GM18517 (cell line): ENCODE data around the gene TFCP2.

Experiments used
- ATAC-seq: cut with Tn5 transposase; IDR thresholded peaks from one replicate; pipeline ENCODE4 v1.9.1; 2021; ENCODE audit warnings: mild to moderate bottlenecking, moderate library complexity; ENCODE audit not compliant: unreplicated experiment

TFCP2 gene

DNA sequence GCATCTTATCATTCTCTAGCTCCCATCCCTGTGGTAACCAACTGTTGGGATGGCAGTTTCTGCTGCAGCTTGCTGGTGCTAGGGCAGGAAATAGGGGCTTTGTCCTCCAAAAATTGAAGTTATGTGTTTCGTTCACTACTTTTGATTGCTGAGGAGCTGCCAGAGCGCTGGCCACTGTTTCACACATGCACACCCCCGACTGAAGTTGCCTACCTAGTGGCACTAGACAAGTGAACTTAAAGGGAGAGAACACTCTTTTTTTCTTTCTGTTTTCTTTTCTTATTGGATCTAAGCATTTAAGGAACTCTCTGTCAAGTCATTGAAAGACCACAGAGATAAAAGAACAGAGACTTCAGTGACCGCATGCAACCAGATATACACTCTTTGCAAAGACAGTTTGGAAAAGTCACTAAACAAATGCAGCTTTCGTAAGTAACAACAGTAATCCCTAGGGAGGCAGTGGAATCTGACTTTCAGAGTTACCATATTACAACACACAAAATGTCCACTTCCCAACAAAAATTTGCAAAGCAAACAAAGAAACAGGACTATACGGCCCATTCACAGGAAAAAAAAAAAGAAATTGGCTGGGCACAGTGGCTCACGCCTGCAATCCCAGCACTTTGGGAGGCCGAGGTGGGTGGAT lies 12.0 kb downstream of the TFCP2 start:
- no peak for ATAC-seq

DNA sequence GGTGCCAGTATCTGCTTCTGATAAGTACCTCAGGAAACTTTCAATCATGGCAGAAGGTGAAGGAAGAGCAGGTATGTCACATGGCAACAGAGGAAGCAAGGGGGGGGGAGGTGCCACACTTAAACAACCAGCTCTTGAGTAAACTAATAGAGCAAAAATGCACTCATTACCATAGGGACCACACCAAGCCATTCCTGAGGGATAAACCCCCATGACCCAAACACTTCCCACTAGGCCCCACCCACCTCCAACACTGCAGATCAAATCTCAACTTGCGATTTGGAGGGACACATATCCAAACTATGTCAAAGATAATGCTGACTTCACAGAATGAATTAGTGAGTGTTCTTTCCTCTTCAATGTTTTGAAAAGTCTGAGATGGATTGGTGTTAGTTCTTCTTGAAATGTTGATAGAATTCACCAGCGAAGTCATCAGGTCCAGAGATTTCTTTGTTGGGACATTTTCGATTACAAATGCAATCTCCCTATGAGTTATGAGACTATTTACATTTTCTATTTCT lies 16.6 kb downstream of the TFCP2 start:
- ATAC-seq: no peak

DNA sequence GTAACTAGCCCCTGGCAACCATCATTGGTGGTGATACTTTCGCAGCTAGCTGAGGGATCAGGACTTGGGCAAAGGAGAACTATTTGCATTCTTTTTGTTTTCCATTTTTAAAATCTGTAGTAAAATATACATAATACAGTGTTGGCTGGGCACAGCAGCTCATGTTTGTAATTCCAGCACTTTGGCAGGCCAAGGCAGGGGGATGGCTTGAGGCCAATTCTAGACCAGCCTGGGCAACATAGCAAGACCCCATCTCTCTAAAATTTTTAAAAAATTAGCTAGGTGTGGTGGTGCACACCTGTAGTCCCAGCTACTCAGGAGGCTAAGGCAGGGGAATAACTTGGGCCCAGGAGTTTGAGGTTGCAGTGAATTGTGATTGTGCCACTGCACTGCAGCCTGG lies 20.0 kb downstream of the TFCP2 start:
- ATAC-seq: no peak

DNA sequence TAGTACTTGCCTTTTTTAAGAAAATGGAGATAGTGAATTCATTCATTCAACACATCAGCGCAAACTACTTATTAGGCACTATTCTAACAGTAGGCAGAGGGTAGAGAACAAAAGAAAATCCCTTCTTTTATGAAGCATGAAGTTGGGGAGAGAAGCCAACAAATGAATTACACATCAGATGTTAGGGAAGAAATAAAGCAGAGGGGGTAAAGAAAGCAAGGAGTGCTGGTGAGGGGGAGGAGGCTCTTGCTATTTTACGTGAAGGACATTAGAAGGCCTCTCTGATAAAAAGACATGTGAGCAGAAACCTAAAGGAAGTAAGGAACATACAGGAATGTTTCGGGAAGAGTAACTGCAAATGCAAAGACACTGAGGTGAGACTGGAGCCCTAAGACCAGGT lies 22.2 kb downstream of the TFCP2 start:
- no peak for ATAC-seq

DNA sequence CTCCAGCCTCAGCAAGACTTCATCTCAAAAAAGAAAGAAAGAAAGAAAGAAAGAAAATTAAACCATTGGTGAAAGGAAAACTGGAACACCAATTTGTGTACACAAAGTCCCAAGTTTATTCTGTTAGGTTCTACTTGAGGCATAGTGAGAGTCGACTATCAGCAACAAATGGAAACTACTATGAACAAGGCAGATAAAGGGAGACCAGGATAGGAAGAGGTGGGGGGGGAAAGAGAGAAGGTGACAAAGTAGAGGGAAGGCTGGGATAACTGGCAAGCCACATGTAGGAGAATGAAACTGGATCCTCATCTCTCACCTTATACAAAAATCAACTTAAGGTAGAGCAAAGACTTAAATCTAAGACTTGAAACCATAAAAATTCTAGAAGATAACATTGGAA lies 25.6 kb downstream of the TFCP2 start:
- no peak for ATAC-seq

DNA sequence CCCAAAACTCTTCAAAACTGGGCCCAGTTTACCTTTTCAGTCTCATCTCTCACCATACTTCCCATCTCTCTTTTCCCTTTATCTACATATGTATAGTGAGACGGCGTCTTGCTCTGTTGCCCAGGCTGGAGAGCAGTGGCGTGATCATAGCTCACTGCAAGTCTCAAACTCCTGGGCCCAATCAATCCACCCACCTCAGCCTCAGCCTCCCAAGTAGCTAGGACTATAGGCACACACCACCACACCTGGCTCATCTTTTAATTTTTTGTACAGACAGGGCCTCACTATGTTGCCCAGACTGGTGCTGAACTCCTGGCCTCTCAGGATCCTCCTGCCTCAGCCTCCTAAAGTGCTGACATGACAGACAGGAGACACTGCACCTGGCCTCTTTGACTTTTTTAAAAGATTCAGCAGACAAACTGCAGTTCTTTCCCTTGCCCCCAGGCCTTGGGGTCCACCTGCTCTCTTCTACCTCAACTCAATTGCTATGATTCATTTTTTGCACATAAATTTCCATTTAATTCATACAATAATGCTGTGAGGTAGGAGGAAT lies 33.6 kb downstream of the TFCP2 start:
- ATAC-seq: no peak

DNA sequence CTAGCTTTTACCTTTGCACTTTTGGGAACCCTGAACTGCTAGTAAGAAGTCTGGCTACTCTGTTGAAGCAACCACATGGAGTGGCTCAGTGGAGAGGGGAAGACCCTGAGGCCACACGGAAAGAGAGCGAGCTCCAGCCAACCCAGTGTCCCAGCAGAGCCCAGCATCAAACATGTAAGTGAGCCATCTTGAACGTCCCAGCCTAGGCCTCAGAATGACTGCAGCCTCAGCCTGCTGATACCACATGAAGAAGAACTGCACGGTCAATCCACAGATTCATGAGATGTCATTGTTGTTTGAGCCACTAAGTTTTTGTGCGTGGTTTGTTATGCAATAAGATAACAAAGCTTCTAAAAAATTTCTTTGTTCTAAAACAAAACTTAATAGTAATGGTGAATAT lies 40.2 kb downstream of the TFCP2 start:
- no peak for ATAC-seq

DNA sequence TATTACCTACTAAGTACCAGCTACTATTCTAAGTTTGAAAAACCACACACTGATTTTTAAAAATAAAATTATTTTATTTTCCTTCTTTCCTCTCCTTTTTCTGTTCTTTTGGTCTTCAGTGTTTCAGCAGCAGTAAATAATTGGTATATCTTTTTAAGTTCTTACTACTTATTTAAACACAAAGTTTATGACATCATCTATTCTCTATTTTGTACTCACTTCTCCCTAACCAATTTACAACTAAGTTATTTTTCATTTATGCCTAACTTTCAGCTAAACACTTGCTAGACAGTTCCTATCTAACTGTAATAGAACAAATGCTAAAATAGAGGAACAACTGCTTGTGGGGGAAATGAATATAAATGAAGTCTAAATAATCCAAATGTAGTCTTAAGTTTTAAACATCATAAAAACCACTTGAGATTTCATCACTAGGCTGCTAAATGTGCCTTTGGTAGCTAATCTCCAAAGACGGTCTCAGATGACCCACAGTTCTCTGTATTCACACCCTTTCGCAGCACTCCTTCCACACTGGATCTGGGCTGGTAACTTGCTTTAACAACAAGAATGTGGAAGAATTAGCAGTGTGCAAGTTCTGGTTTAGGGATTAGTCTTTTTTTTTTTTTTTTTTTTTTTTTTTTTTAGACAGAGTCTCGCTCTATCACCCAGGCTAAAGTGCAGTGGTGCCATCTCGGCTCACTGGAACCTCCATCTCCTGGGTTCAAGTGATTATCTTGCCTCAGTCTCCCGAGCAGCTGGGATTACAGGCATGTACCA lies 41.0 kb downstream of the TFCP2 start:
- ATAC-seq: no peak

DNA sequence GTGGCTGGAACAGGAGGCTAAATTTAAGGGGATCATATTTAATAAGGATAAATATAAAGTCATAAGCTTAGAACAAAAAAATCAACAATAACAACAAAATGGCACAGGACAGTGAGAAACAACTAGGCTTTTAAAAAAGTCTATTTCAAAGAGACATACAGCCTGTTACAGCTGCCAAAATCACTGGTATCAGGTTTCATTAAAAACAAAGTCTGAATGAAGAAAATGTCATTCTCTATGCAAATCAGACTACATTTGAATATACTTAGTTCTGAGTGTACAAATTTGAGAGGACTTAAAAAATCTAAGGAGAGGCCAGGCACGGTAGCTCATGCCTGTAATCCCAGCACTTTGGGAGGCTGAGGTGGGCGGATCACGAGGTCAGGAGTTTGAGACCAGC lies 44.0 kb downstream of the TFCP2 start:
- no peak for ATAC-seq

DNA sequence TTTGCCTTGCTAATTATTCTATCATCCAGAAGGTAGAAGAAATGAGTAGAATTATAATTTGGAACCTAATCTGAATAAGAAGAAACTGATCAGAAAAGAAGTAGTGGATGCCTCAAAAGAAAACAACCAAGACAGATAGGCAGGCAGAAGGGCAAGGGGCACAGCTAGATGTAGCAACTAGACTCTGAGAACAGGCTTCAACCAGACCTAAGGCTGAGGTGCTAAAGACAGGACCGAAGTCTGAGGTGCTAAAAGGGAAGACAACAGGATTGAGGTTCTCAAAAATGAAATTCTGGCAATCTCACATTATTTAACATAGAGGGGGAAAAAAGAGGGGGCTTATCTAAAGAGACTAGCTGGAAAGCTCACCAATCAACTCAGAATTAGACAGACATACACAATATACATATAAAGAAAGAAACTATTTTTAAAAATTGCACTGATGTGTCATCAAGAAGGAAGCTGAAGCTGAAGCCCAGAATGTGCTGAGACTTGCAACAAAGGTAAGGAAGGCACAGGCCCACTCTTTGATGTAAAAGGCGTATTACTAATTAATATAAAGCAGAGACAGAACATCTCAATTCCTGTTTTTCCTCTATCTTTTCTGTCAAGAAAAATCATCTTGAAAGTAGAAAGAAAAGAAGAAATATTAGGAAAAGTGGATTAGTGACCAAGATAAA lies 45.7 kb downstream of the TFCP2 start:
- ATAC-seq: no peak

DNA sequence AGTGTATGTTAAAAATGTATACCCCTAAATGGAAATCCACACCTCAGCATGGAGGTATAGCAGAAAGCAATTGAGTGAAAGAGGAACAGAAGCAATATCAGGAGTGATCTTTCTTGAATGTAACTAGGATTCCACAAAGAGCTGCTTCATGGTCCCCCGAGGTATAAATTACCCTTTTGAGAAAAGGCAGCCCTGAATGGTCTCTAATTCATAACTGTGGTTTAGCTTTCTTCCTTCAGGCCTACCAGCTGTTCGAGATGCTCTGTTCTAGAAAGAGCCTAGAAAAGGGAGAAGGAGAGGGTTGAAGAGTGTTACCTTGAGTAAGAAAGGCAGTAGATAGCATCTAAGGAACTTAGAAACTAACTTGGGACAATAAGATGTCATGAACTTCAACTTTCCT lies 46.6 kb downstream of the TFCP2 start:
- no peak for ATAC-seq

DNA sequence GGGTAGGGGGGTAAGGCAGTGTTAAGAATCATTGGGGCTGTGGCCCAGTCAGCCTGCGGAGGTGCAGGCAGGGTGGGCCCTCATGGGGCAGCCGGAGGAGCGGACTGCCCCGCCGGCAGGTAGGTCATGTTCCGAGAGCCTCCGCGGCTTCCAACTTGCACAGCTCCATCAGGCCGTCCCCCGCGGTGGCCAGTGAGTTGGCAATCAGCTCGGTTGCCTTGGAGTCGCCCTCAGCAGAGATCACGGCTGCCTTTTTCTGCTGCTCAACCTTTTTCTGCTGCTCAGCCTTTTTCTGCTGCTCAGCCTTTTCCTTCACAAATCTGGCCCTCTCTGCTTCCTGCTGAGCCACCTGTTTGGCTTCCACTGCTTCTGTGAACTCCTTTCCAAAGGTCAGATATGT lies 48.4 kb downstream of the TFCP2 start:
- no peak for ATAC-seq

DNA sequence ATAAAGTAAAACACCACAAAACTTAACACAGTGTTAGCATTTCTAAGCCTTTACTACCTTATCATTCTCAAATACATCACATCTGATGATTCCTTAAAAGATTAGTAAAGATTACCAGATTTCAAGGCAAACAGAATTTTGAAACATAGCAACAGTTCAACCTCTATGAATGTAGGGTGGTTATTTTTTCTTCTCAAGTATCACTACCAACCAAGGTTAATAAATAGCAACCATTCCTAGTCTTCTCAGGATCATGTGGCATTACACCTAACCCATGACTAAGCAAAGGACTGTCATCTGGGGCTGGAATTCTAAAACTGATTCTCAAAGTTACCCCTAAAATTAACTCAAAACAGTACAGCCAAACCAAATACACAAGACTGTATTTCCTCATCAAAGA lies 50.1 kb downstream of the TFCP2 start:
- no peak for ATAC-seq

DNA sequence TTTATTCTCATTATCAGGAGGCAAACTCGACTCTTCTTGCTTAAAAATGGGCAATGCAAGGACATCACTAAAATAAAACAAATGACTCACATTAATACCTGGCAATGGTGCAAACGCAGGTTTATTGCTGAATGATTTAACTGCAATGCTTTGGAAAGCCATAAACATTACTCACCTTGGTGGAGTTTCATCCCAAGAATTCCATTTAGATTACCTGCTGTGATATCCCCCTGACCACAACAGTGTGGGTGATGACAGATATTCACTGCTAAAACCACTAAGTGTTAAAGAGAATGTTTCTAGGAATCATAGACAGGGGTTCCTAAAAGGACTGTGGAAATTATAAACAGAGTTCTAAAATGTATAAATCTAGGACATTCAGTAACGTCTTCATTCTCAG lies 54.2 kb downstream of the TFCP2 start:
- ATAC-seq: no peak

DNA sequence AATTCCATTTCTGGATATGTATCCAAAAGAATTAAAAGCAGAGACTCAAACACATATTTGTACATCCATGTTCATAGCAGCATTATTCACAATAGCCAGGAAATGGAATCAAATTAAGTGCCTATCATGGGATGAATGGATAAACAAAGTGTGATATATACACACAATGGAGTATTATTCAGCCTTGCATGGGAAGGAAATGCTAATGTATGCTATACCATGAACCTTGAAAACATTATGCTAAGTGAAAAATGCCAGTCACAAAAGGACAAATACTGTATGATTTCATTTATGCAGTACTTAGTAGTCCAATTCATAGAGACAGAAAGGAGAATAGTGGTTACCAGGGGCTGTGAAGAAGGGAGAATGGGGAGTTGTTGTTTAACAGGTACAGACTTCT lies 57.4 kb downstream of the TFCP2 start:
- ATAC-seq: no peak

DNA sequence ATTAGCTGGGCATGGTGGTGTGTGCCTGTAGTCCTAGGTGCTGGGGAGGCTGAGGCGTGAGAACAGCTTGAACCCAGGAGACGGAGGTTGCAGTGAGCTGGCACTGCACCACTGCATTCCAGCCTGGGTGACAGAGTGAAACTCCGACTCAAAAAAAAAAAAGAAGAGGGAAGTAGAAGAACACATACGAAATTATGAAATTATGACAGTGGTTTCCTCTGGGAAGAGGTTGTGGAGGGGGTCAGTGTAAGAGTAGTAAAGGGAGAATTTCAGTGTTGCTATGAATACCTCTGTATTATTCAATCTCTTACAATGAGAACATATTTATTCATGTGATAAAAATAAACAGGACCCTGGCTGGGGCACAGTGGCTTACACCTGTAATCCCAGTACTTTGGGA lies 64.8 kb downstream of the TFCP2 start:
- no peak for ATAC-seq

DNA sequence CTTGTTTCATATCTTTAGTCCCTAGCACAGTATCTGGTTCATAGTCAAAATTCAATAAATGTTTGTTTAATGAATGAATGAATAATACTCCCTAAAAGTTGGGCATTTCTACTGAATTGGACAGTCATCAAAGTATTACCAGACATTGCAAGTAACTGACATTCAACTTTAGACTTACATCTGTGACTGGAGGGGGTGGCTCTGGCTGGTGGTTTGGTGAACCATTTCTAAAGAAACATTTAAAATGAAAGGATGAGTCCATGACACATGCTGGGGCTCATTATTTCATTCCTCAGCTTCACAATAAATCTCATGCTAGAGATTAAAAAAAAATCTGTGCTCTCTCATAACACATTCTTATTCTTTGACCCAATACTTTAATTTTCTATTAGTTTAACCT lies 69.0 kb downstream of the TFCP2 start:
- ATAC-seq: no peak

DNA sequence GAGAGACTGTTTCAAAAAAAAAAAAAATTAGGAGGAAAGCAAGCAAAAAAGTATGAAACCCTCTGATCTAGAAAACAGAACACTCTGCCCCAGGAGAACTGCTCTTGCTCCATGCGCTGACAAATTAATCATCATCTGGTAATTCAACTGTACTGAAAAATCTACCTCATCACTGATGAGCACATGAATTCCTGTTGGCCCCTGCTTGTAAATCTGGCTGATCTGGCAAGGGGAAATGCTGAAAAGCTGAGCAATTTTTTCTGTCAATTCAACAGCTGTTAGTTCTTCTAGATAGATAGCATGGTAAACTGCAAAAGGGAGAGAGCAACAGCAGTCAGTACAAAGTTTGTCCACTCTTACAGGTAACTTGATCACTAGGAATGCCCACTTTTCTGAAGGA lies 74.3 kb downstream of the TFCP2 start:
- no peak for ATAC-seq

DNA sequence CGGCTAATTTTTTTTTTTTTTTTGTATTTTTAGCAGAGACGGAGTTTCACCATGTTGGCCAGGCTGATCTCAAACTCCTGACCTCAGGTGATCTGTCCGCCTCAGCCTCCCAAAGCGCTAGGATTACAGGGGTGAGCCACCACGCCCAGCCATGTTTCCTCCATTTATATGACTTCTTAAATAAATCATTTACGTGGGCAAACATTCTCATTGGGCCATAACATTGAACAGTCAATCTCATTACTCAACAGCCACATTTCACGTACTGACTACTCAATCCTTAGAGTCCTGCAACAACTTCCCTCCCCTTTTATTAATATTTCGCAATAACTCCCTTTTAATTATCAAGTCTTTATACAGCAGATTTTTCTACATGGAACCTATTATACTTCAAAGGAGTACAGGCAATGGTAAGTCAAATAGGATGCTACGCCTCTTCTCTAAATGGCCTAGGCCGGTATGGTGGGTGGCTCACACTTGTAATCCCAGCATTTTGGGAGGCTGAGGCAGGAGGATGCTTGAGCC lies 82.2 kb downstream of the TFCP2 start:
- no peak for ATAC-seq

DNA sequence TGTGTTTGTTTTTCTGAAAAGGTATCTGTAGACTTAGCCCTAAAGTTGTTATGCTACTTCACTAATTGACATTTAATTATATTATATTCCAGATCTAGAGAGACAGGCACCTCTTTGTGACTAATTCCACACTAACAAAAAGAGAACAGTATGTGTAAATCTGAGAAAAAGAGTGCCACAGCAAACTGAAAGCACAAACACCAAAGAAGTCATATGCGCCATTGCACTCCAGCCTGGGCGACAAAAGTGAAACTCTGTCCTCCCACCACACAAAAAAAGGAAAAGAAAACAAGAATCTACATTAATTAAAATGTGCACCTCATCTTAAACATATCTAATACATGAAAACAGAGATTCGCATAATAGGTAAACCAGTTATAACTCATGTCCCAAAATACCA lies 85.1 kb downstream of the TFCP2 start:
- no peak for ATAC-seq

DNA sequence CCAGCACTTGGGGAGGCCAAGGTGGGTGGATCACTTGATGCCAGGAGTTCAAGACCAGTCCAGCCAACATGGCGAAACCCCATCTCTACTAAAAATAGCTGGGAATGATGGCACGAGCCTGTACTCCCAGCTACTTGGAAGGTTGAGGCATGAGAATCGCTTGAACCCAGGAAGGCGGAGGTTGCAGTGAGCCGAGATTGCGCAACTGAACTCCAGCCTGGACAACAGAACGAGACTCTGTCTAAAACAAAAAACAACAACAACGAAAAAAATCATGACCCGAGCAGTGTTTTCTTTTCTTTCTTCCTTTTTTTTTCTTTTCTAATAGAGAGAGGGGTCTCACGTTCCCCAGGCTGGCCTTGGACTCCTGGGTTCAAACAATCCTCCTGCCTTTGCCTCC lies 86.0 kb downstream of the TFCP2 start:
- no peak for ATAC-seq

DNA sequence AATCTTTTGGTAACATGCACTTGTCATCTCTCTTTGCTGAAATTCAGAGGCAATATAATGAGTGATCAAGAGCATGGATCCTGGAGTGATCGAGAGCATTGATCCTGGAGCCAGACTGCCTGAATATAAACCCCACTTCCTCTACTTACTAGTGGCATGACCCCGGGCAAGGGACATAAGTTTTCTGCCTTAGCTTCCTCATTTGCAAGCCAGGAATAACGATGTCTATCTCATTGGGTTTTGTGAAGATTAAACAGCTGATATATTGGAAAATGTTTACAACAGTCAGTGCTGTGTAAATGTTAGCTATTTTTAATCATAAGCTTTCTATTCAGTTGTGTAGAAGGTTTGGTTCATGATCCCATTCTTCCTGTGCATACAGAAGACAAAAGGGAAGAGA lies 87.2 kb downstream of the TFCP2 start:
- ATAC-seq: no peak
